Sigmoid colon (tissue), 4 donors: ENCODE measurements around the gene SPTAN1.

ENCODE experiments used
- EP300 ChIP-seq, 4 donors: sonication (generic); formaldehyde crosslinking; IDR thresholded peaks; one replicate each; pipeline ENCODE4 v1.6.1; 2017; ENCODE audit warnings: antibody characterized with exemption in 4 of 4
- POLR2A ChIP-seq, 2 donors: fragments of 450-650 bp; IDR thresholded peaks; one replicate each; pipeline ENCODE4 v1.6.1; 2016; ENCODE audit warnings: antibody characterized with exemption in 2 of 2, mild to moderate bottlenecking in 2 of 2, moderate library complexity in 2 of 2
- TF ChIP-seq, protein P1 (sequence below), 4 experiments: fragments of 450-650 bp in 3 of 4; fragments of 200-600 bp in 1 of 4; IDR thresholded peaks; one replicate each; pipeline ENCODE4 v1.5.1; 2016 to 2019; ENCODE audit warnings: antibody characterized with exemption in 4 of 4, mild to moderate bottlenecking in 3 of 4, moderate library complexity in 2 of 4

GRCh38 chr9:128600099-128600498 is 47.7 kb downstream of the SPTAN1 start:
- TF ChIP-seq, protein P1, sequence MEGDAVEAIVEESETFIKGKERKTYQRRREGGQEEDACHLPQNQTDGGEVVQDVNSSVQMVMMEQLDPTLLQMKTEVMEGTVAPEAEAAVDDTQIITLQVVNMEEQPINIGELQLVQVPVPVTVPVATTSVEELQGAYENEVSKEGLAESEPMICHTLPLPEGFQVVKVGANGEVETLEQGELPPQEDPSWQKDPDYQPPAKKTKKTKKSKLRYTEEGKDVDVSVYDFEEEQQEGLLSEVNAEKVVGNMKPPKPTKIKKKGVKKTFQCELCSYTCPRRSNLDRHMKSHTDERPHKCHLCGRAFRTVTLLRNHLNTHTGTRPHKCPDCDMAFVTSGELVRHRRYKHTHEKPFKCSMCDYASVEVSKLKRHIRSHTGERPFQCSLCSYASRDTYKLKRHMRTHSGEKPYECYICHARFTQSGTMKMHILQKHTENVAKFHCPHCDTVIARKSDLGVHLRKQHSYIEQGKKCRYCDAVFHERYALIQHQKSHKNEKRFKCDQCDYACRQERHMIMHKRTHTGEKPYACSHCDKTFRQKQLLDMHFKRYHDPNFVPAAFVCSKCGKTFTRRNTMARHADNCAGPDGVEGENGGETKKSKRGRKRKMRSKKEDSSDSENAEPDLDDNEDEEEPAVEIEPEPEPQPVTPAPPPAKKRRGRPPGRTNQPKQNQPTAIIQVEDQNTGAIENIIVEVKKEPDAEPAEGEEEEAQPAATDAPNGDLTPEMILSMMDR (IDR thresholded peaks at IDR 0.05) = no peak
- TF ChIP-seq POLR2A (IDR thresholded peaks at IDR 0.05) (no peak), EP300 (IDR thresholded peaks at IDR 0.05) (no peak)
